IMR-90 (cell line): ENCODE results near the gene VPS37B. TPM values are rescaled to one million over a fixed set of nuclear protein-coding genes. Genes with fewer than 3 reads are reported as not detected.

Source experiments
- ATAC-seq: fragments of 200-7000 bp; cut with Tn5 transposase; 2 replicates; pipeline ENCODE4 v1.9.1; 2020; ENCODE audit warnings: low read depth, mild to moderate bottlenecking, moderate library complexity
- BruUV-seq: library from RNA; stranded (reverse); fragments of 400-500 nt; replicated peaks from 2 replicates; lab custom pipeline; 2021; lab: Mats Ljungman, UMichigan
- CTCF ChIA-PET: fragments of 300-600 bp; formaldehyde crosslinking; extraction: SDS; loops from one replicate; lab custom pipeline; 2021; ENCODE audit warnings: antibody characterized with exemption; lab: Yijun Ruan, JAX
- POLR2A ChIA-PET: fragments of 300-600 bp; sonication (Branson Sonifier 250); formaldehyde crosslinking; loops from one replicate; lab custom pipeline; 2022; ENCODE audit warnings: antibody characterized with exemption; ENCODE audit not compliant: unreplicated experiment; lab: Charles Lee
- DNase-seq: peaks from one replicate; pipeline ENCODE4 v3.0.0; 2013
- H2AFZ ChIP-seq: replicated peaks from 2 replicates; pipeline ENCODE3; 2013; ENCODE audit warnings: low read length, mild to moderate bottlenecking; ENCODE audit not compliant: poor library complexity
- H2AK5ac ChIP-seq: 2 replicates; pipeline ENCODE4 v1.6.1; 2013; ENCODE audit warnings: low read depth, low read length, inconsistent platforms
- H2AK9ac ChIP-seq: replicated peaks from 2 replicates; pipeline ENCODE3; 2013; ENCODE audit warnings: mild to moderate bottlenecking, low read depth, low read length, moderate library complexity; ENCODE audit not compliant: poor library complexity
- H2BK120ac ChIP-seq: 2 replicates; pipeline ENCODE4 v1.6.1; 2013; ENCODE audit warnings: low read depth, low read length, inconsistent platforms
- H2BK15ac ChIP-seq: 3 replicates; pipeline ENCODE4 v1.6.1; 2013; ENCODE audit warnings: low read depth, low read length, inconsistent platforms
- H2BK20ac ChIP-seq: 2 replicates; pipeline ENCODE4 v1.6.1; 2013; ENCODE audit warnings: low read depth, mild to moderate bottlenecking, inconsistent platforms, low read length, moderate library complexity
- H2BK5ac ChIP-seq: 2 replicates; pipeline ENCODE4 v1.6.1; 2013; ENCODE audit warnings: mild to moderate bottlenecking, low read depth, low read length, inconsistent platforms; ENCODE audit not compliant: poor library complexity, severe bottlenecking
- H3K14ac ChIP-seq: replicated peaks from 2 replicates; pipeline ENCODE4 v1.6.1; 2013; ENCODE audit warnings: low read depth, low read length, inconsistent platforms
- H3K18ac ChIP-seq: 2 replicates; pipeline ENCODE4 v1.6.1; 2013; ENCODE audit warnings: low read depth, low read length, control low read depth
- H3K23ac ChIP-seq: 2 replicates; pipeline ENCODE4 v1.6.1; 2013; ENCODE audit warnings: low read depth, low read length, inconsistent platforms
- H3K27ac ChIP-seq: 2 replicates; pipeline ENCODE4 v1.5.1; 2013; ENCODE audit warnings: mild to moderate bottlenecking, control low read depth, low read length; ENCODE audit not compliant: insufficient read depth
- H3K27me3 ChIP-seq: 2 replicates; pipeline ENCODE4 v1.6.1; 2013; ENCODE audit warnings: low read length; ENCODE audit not compliant: control insufficient read depth, insufficient read depth
- H3K36me3 ChIP-seq: 2 replicates; pipeline ENCODE4 v1.6.1; 2013; ENCODE audit warnings: low read length, mixed read lengths; ENCODE audit not compliant: control insufficient read depth, insufficient read depth
- H3K4ac ChIP-seq: 2 replicates; pipeline ENCODE4 v1.6.1; 2013; ENCODE audit warnings: low read depth, low read length, inconsistent platforms
- H3K4me1 ChIP-seq: 2 replicates; pipeline ENCODE4 v1.6.1; 2013; ENCODE audit warnings: low read length, mixed read lengths; ENCODE audit not compliant: control insufficient read depth, insufficient read depth
- H3K4me2 ChIP-seq: 2 replicates; pipeline ENCODE4 v1.6.1; 2013; ENCODE audit warnings: low read depth, mild to moderate bottlenecking, control low read depth, low read length, moderate library complexity
- H3K4me3 ChIP-seq: 2 replicates; pipeline ENCODE4 v1.5.1; 2013; ENCODE audit warnings: low read depth, mild to moderate bottlenecking, control low read depth, low read length, moderate library complexity; ENCODE audit not compliant: insufficient read depth
- H3K56ac ChIP-seq: 2 replicates; pipeline ENCODE4 v1.6.1; 2013; ENCODE audit warnings: low read length, inconsistent platforms; ENCODE audit not compliant: insufficient read depth; ENCODE audit errors: extremely low read depth
- H3K79me1 ChIP-seq, 2 experiments: 2 replicates each; pipeline ENCODE4 v1.6.1; 2013; ENCODE audit warnings: low read length in 2 of 2, inconsistent platforms in 1 of 2, low read depth in 1 of 2
- H3K9ac ChIP-seq: 2 replicates; pipeline ENCODE4 v1.6.1; 2013; ENCODE audit warnings: low read depth, low read length, control low read depth
- H3K9me1 ChIP-seq: 2 replicates; pipeline ENCODE4 v1.6.1; 2013; ENCODE audit warnings: low read length, inconsistent platforms; ENCODE audit not compliant: insufficient read depth
- H3K9me3 ChIP-seq: 2 replicates; pipeline ENCODE4 v1.6.1; 2013; ENCODE audit warnings: low read length; ENCODE audit not compliant: control insufficient read depth, insufficient read depth
- H4K20me1 ChIP-seq: 2 replicates; pipeline ENCODE4 v1.6.1; 2013; ENCODE audit warnings: low read length, inconsistent platforms; ENCODE audit not compliant: insufficient read depth
- H4K5ac ChIP-seq: 2 replicates; pipeline ENCODE4 v1.6.1; 2013; ENCODE audit warnings: mild to moderate bottlenecking, low read depth, low read length, control low read depth
- H4K8ac ChIP-seq, 2 experiments: 2 replicates each; pipeline ENCODE4 v1.6.1; 2013; ENCODE audit warnings: low read depth in 2 of 2, low read length in 2 of 2, control low read depth in 1 of 2, inconsistent platforms in 1 of 2
- H4K91ac ChIP-seq: 2 replicates; pipeline ENCODE4 v1.6.1; 2013; ENCODE audit warnings: low read depth, low read length, inconsistent platforms; ENCODE audit not compliant: insufficient read depth
- POLR2A ChIP-seq: IDR thresholded peaks from 2 replicates; pipeline ENCODE4 v1.6.1; 2012; ENCODE audit warnings: mild to moderate bottlenecking, low read depth, low read length
- WGBS, 2 experiments: methylation state at CpG; one replicate each; pipeline versions ENCODE4 v1.1.5 to v1.1.7; 2013; ENCODE audit warnings: missing lambda C conversion rate in 2 of 2; ENCODE audit not compliant: insufficient read length in 1 of 2; ENCODE audit errors: extremely low coverage in 2 of 2; 5-methylcytosine and 5-hydroxymethylcytosine counted together
- dilution Hi-C: fragments of 300-500 bp; cut with HindIII; formaldehyde crosslinking; loops from one replicate; pipeline ENCODE4 v1.14.3; 2018; ENCODE audit warnings: low sequenced_read_pairs; ENCODE audit not compliant: unreplicated experiment
- in situ Hi-C: fragments of 300-500 bp; cut with MboI; formaldehyde crosslinking; loops from 3 replicates; pipeline ENCODE4 v1.14.3; 2019; ENCODE audit warnings: low sequenced_read_pairs, inconsistent platforms, mixed read lengths
- intact Hi-C: fragments of 100-400 bp; cut with micrococcal nuclease; formaldehyde crosslinking; loops from 2 replicates; pipeline ENCODE4 v1.10.0; 2022
- polyA plus RNA-seq, 3 experiments: library from polyadenylated mRNA; depleted of rRNA; stranded (reverse); fragments of >200 nt; gene quantifications; 2 replicates each; pipeline ENCODE4 v1.2.3, GENCODE V29; 2012; ENCODE audit warnings: low replicate concordance in 1 of 3
- total RNA-seq: library from RNA; depleted of rRNA; stranded (reverse); fragments of >200 nt; gene quantifications from 2 replicates; pipeline ENCODE4 v1.2.3, GENCODE V29; 2012

Gene VPS37B
- total and polyA plus RNA-seq, 2 of the 4 experiments (the other 2 are of a cell fraction), result 8.6 to 25.7 TPM

DNA sequence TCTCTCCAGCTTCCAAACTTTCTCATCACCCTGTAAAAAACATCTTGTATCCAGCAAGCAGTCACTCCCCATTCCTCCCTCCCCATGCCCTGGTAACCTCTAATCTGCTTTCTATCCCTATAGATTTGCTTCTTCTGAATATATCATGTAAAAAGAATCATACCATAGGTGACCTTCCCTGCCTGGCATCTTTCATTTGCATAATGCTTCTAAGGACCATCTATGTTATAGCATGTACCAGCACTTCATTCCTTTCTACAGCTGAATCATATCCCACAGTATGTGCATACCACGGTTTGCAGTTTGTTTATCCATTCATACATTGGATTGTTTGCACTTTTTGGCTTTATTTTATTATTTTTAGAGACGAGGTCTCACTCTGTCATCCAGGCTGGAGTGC is 22.9 kb upstream of the VPS37B start:
- POLR2A ChIA-PET, result no interaction called here
- BruUV-seq, result no TSS peak
- Histone ChIP-seq H3K9me3 (no peaks in the 10 kb centered on the region), H3K4ac (no peak overlapping the region; the same call in 1 of the 2 replicates), H2BK20ac (no peak overlapping the region), H2BK15ac (no peak overlapping the region), H3K4me1 (peaks cover 18% of the 10 kb centered on the region; the same call in 1 of the 2 replicates), H3K9ac (no peak overlapping the region), H3K79me1 (no peaks in the 10 kb centered on the region), H3K9me1 (peaks cover 8% of the 10 kb centered on the region), H2BK120ac (no peak overlapping the region), H2AFZ (no peak overlapping the region), H3K14ac (no peak overlapping the region), H3K27me3 (no peaks in the 10 kb centered on the region), H3K56ac (no peak overlapping the region), H3K36me3 (no peaks in the 10 kb centered on the region), H3K27ac (no peak overlapping the region), H2AK9ac (no peak overlapping the region), H4K20me1 (no peaks in the 10 kb centered on the region; the same call in 1 of the 2 replicates), H4K5ac (no peak overlapping the region), H2AK5ac (no peak overlapping the region), H3K18ac (no peak overlapping the region), H4K8ac (no peak overlapping the region; a peak in 1 of 4 replicates), H3K4me2 (0 out of 2 replicates have a peak overlapping the region, but pooled peaks have one; percentile 5), H2BK5ac (no peak overlapping the region), H3K23ac (no peak overlapping the region), H4K91ac (no peak overlapping the region), H3K4me3 (no peak overlapping the region)
- CTCF ChIA-PET, result no interaction called here
- peak; percentile 82 for ATAC-seq
- intact Hi-C loops, result no loop called here
- no CpG with 5 or more reads among the region's 2 CpGs for WGBS, 2 experiments
- TF ChIP-seq POLR2A, result no peak
- in situ Hi-C loops, result no loop called here
- DNase-seq, result peak; percentile 69
- dilution Hi-C loops, result no loop called here
